Liver (tissue), 9 donors: ENCODE data around the gene PTRH2. TPM values are rescaled to one million over a fixed set of nuclear protein-coding genes. Genes with fewer than 3 reads are reported as not detected.
"Not testable (repeated sequence)": the region's sequence is repeated elsewhere in the genome, so short reads cannot be mapped to it uniquely, and the experiment has no call there.

Source experiments
- DNase-seq: peaks from one replicate; pipeline ENCODE4 v3.0.0-alpha.2; 2017; ENCODE audit warnings: low spot score
- H3K27ac ChIP-seq, 2 donors: one replicate each; pipeline ENCODE4 v1.7.0; 2013; ENCODE audit warnings: inconsistent platforms in 2 of 2, low read length in 2 of 2, control low read depth in 1 of 2, low read depth in 1 of 2, mild to moderate bottlenecking in 1 of 2
- H3K27me3 ChIP-seq, 4 donors: one replicate each; pipeline versions ENCODE4 v1.6.1 to v1.7.0; 2013; ENCODE audit warnings: low read length in 3 of 4, inconsistent platforms in 1 of 4, mild to moderate bottlenecking in 1 of 4, moderate library complexity in 1 of 4; ENCODE audit not compliant: control insufficient read depth in 4 of 4, insufficient read depth in 4 of 4
- H3K36me3 ChIP-seq, 4 donors: one replicate each; pipeline versions ENCODE4 v1.6.1 to v1.7.0; 2013; ENCODE audit warnings: low read length in 3 of 4, mild to moderate bottlenecking in 3 of 4, low read depth in 1 of 4, moderate library complexity in 1 of 4; ENCODE audit not compliant: control insufficient read depth in 4 of 4, insufficient read depth in 3 of 4
- H3K4me1 ChIP-seq, 4 donors: one replicate each; pipeline versions ENCODE4 v1.6.1 to v1.7.0; 2013; ENCODE audit warnings: low read length in 3 of 4, mild to moderate bottlenecking in 3 of 4, moderate library complexity in 1 of 4; ENCODE audit not compliant: control insufficient read depth in 4 of 4, insufficient read depth in 4 of 4
- H3K4me3 ChIP-seq, 3 donors: one replicate each; pipeline versions ENCODE4 v1.6.1 to v1.7.0; 2013; ENCODE audit warnings: low read length in 3 of 3, control low read depth in 1 of 3, low read depth in 1 of 3, mild to moderate bottlenecking in 1 of 3
- H3K9ac ChIP-seq, 2 donors: one replicate each; pipeline ENCODE4 v1.7.0; 2013; ENCODE audit warnings: low read length in 2 of 2, mild to moderate bottlenecking in 2 of 2, moderate library complexity in 2 of 2, control low read depth in 1 of 2, low read depth in 1 of 2
- H3K9me3 ChIP-seq, 4 donors: one replicate each; pipeline versions ENCODE4 v1.6.1 to v1.7.0; 2013; ENCODE audit warnings: low read length in 3 of 4; ENCODE audit not compliant: control insufficient read depth in 4 of 4
- EGR1 ChIP-seq, 2 donors: IDR thresholded peaks; 2 replicates each; pipeline ENCODE4 v1.6.1; 2016 to 2018; ENCODE audit warnings: antibody characterized with exemption in 2 of 2, low read depth in 2 of 2
- FOXA1 ChIP-seq: IDR thresholded peaks from 2 replicates; pipeline ENCODE4 v1.6.1; 2016; ENCODE audit warnings: antibody characterized with exemption
- FOXA2 ChIP-seq: IDR thresholded peaks from 2 replicates; pipeline ENCODE4 v1.6.1; 2016; ENCODE audit warnings: antibody characterized with exemption
- GABPA ChIP-seq, 2 donors: IDR thresholded peaks in 1 of 2; conservative IDR thresholded peaks in 1 of 2; 2 replicates each; pipeline ENCODE4 v1.6.1; 2016; ENCODE audit warnings: antibody characterized with exemption in 2 of 2, mild to moderate bottlenecking in 1 of 2, moderate library complexity in 1 of 2
- HNF4A ChIP-seq, 2 donors: conservative IDR thresholded peaks; 2 replicates each; pipeline ENCODE4 v1.6.1; 2016; ENCODE audit warnings: antibody characterized with exemption in 2 of 2, mild to moderate bottlenecking in 2 of 2
- HNF4G ChIP-seq: IDR thresholded peaks from 2 replicates; pipeline ENCODE4 v1.6.1; 2016; ENCODE audit warnings: antibody characterized with exemption
- JUND ChIP-seq, 2 donors: IDR thresholded peaks; 2 replicates each; pipeline ENCODE4 v1.6.1; 2016; ENCODE audit warnings: antibody characterized with exemption in 2 of 2
- RAD21 ChIP-seq, 2 donors: IDR thresholded peaks; 2 replicates each; pipeline ENCODE4 v1.6.1; 2016; ENCODE audit warnings: antibody characterized with exemption in 2 of 2, mild to moderate bottlenecking in 2 of 2
- RXRA ChIP-seq, 2 donors: IDR thresholded peaks; 2 replicates each; pipeline ENCODE4 v1.6.1; 2017 to 2018; ENCODE audit warnings: antibody characterized with exemption in 2 of 2, mild to moderate bottlenecking in 1 of 2
- SP1 ChIP-seq: IDR thresholded peaks from 2 replicates; pipeline ENCODE4 v1.6.1; 2018; ENCODE audit warnings: antibody characterized with exemption, mild to moderate bottlenecking
- TAF1 ChIP-seq: conservative IDR thresholded peaks from 2 replicates; pipeline ENCODE4 v1.6.1; 2016; ENCODE audit warnings: antibody characterized with exemption, mild to moderate bottlenecking
- YY1 ChIP-seq: IDR thresholded peaks from 2 replicates; pipeline ENCODE4 v1.6.1; 2016; ENCODE audit warnings: antibody characterized with exemption, mild to moderate bottlenecking
- WGBS: extraction: QIAGEN DNeasy Blood & Tissue Kit; methylation state at CpG from one replicate; pipeline ENCODE4 v1.1.7; 2013; 5-methylcytosine and 5-hydroxymethylcytosine counted together
- polyA plus RNA-seq, 2 donors: library from polyadenylated mRNA; stranded (reverse) in 1 of 2; unstranded in 1 of 2; fragments of 200-250 nt in 1 of 2; fragments of >200 nt in 1 of 2; fragmentation: Nextera tagmentation in 1 of 2; extraction: Ambion mirVana in 1 of 2; gene quantifications; one replicate each; pipeline versions ENCODE4 v1.2.1 to v1.2.3, GENCODE V29; 2013 to 2015
- total RNA-seq, 2 donors: library from RNA; depleted of rRNA; stranded (reverse); fragments of >200 nt; gene quantifications; one replicate each; pipeline ENCODE4 v1.2.3, GENCODE V29; 2014
- TF ChIP-seq, protein P1 (sequence below): fragments of 150-350 bp; IDR thresholded peaks from 2 replicates; pipeline ENCODE4 v1.5.1; 2017; ENCODE audit warnings: improper control_type of control experiment, low read depth, low read length; ENCODE audit not compliant: missing input control
- TF ChIP-seq, protein P2 (sequence below): IDR thresholded peaks from 2 replicates; pipeline ENCODE4 v1.6.1; 2016; ENCODE audit warnings: antibody characterized with exemption
- TF ChIP-seq, protein P3 (sequence below): IDR thresholded peaks from 2 replicates; pipeline ENCODE4 v1.6.1; 2016; ENCODE audit warnings: antibody characterized with exemption
- TF ChIP-seq, protein P4 (sequence below): IDR thresholded peaks from 2 replicates; pipeline ENCODE4 v1.6.1; 2016; ENCODE audit warnings: antibody characterized with exemption
- donor health status: healthy.
- donor health status: healthy.
- donor health status: healthy.
- donor health status: healthy.
- donor health status: healthy.

PTRH2 gene
- total and polyA plus RNA-seq, 4 donors = 9.7 to 39.1 (median 23.1) TPM

DNA sequence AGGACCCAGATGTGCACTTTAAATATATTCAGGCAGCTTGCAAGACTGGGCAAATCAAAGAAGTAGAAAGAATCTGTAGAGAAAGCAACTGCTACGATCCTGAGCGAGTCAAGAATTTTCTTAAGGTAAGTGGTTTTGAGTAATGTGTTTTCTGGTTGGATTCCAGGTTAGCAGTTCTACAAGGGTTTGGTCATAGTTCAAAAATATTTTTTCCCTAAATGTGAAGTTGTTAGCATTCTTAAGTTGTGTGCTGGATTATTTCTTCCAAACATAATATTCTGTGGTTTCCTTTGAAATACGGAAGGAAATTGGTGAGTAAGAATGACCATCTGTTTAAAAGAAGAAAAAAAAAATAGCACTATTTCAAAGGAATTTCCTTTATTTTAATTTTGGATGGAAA, 38.4 kb downstream of the PTRH2 start:
- Histone ChIP-seq H3K27ac (no peak overlapping the region), H3K9me3 (no peaks in the 10 kb centered on the region), H3K36me3 (peaks cover 5 to 70% (median 62%) of the 10 kb centered on the region in 4 donors), H3K4me3 (no peak overlapping the region), H3K4me1 (no peaks in the 10 kb centered on the region), H3K27me3 (no peaks in the 10 kb centered on the region), H3K9ac (no peak overlapping the region)
- TF ChIP-seq, protein P1, sequence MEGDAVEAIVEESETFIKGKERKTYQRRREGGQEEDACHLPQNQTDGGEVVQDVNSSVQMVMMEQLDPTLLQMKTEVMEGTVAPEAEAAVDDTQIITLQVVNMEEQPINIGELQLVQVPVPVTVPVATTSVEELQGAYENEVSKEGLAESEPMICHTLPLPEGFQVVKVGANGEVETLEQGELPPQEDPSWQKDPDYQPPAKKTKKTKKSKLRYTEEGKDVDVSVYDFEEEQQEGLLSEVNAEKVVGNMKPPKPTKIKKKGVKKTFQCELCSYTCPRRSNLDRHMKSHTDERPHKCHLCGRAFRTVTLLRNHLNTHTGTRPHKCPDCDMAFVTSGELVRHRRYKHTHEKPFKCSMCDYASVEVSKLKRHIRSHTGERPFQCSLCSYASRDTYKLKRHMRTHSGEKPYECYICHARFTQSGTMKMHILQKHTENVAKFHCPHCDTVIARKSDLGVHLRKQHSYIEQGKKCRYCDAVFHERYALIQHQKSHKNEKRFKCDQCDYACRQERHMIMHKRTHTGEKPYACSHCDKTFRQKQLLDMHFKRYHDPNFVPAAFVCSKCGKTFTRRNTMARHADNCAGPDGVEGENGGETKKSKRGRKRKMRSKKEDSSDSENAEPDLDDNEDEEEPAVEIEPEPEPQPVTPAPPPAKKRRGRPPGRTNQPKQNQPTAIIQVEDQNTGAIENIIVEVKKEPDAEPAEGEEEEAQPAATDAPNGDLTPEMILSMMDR = no peak
- TF ChIP-seq FOXA2 = no peak
- no peak for TF ChIP-seq JUND (IDR thresholded peaks at IDR 0.05)
- TF ChIP-seq, protein P2, sequence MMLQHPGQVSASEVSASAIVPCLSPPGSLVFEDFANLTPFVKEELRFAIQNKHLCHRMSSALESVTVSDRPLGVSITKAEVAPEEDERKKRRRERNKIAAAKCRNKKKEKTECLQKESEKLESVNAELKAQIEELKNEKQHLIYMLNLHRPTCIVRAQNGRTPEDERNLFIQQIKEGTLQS = no peak
- TF ChIP-seq YY1 = no peak
- no peak for TF ChIP-seq SP1
- TF ChIP-seq EGR1 (IDR thresholded peaks at IDR 0.05; ENCODE audit: low read depth in 2 of 2) = no peak
- TF ChIP-seq RAD21 (IDR thresholded peaks at IDR 0.05) = no peak
- no peak for TF ChIP-seq TAF1
- TF ChIP-seq HNF4G = no peak
- TF ChIP-seq FOXA1 = no peak
- TF ChIP-seq HNF4A (conservative IDR thresholded peaks at IDR 0.05) = no peak
- TF ChIP-seq GABPA (IDR thresholded peaks at IDR 0.05 in 1 of 2, conservative IDR thresholded peaks at IDR 0.05 in 1 of 2) = no peak
- no peak for TF ChIP-seq RXRA (IDR thresholded peaks at IDR 0.05)
- TF ChIP-seq, protein P3, sequence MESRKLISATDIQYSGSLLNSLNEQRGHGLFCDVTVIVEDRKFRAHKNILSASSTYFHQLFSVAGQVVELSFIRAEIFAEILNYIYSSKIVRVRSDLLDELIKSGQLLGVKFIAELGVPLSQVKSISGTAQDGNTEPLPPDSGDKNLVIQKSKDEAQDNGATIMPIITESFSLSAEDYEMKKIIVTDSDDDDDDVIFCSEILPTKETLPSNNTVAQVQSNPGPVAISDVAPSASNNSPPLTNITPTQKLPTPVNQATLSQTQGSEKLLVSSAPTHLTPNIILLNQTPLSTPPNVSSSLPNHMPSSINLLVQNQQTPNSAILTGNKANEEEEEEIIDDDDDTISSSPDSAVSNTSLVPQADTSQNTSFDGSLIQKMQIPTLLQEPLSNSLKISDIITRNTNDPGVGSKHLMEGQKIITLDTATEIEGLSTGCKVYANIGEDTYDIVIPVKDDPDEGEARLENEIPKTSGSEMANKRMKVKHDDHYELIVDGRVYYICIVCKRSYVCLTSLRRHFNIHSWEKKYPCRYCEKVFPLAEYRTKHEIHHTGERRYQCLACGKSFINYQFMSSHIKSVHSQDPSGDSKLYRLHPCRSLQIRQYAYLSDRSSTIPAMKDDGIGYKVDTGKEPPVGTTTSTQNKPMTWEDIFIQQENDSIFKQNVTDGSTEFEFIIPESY = no peak
- TF ChIP-seq, protein P4, sequence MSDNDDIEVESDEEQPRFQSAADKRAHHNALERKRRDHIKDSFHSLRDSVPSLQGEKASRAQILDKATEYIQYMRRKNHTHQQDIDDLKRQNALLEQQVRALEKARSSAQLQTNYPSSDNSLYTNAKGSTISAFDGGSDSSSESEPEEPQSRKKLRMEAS = no peak
- DNase-seq = no peak
- 81% methylated on average over 3 of the region's 3 CpGs for WGBS

DNA sequence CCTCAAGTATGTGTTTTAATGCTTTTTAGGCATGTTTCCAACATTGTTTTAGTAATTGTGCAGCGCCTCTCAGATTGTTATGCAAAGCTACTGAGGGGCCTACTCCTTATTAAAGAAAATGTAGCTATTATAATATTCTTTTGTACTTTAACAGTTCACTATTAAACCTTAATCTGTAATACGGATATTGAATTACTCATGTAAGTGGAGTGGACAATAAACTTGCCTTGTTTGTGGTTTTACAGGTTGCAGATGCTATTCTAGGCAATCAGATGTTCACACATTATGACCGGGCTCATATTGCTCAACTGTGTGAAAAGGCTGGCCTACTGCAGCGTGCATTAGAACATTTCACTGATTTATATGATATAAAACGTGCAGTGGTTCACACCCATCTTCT, 41.0 kb downstream of the PTRH2 start:
- H3K9ac ChIP-seq = no peak overlapping the region
- peaks cover 5 to 77% (median 74%) of the 10 kb centered on the region in 4 donors for H3K36me3 ChIP-seq
- no peaks in the 10 kb centered on the region for H3K4me1 ChIP-seq
- no peaks in the 10 kb centered on the region for H3K27me3 ChIP-seq
- no peak overlapping the region for H3K4me3 ChIP-seq
- 80% methylated on average over 5 of the region's 5 CpGs for WGBS
- H3K27ac ChIP-seq = no peak overlapping the region
- H3K9me3 ChIP-seq = no peaks in the 10 kb centered on the region
- TF ChIP-seq HNF4A (conservative IDR thresholded peaks at IDR 0.05) (no peak), SP1 (no peak), GABPA (IDR thresholded peaks at IDR 0.05 in 1 of 2, conservative IDR thresholded peaks at IDR 0.05 in 1 of 2) (no peak), YY1 (no peak)
- DNase-seq = no peak

DNA sequence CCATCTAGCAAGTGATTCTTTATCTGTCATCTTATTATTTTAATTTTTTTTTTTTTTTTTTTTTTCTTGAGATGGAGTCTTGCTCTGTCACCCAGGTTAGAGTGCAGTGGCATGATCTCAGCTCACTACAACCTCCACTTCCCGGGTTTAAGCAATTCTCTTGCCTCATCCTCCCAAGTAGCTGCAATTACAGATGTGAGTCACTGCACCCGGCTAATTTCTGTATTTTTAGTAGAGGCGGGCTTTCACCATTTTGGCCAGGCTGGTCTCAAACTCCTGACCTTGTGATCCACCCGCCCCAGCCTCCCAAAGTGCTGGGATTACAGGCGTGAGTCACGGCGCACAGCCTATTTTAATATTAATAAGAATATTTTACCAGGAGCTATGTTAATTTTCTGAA, 50.6 kb downstream of the PTRH2 start:
- not testable (repeated sequence) for H3K9me3 ChIP-seq, H3K27me3 ChIP-seq, H3K27ac ChIP-seq, H3K4me1 ChIP-seq, H3K4me3 ChIP-seq, DNase-seq, H3K9ac ChIP-seq
- peaks cover 16 to 68% (median 64%) of the 10 kb centered on the region in 4 donors for H3K36me3 ChIP-seq
- 92% methylated on average over 7 of the region's 7 CpGs for WGBS
